GM18519 (cell line): Measurements from ENCODE around the gene ITPKB.

Source experiments
- ATAC-seq: cut with Tn5 transposase; IDR thresholded peaks from one replicate; pipeline ENCODE4 v1.9.1; 2021; ENCODE audit warnings: mild to moderate bottlenecking, moderate library complexity; ENCODE audit not compliant: unreplicated experiment, low FRiP score

Gene ITPKB

DNA sequence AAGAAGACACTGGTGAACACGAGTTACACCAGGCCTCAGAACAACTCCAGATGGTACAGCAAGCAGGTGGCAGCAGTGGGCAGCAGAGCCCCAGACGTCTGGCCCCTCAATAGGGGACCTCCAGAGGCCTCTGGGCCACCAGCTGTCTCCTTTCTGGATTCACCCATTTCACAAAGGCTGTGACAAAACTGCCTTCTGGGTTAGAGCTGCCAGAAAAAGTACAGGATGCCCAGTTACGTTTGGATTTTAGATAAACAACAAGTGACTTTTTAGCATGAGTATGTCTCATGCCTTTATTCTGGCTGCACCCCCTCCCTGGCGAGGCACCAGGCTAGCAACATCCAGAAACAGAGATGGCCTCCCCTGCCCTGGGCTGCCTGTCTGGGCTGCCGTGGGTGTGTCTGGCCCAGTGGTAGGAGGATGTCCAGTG, 30.1 kb downstream of the ITPKB start:
- ATAC-seq, result no peak

DNA sequence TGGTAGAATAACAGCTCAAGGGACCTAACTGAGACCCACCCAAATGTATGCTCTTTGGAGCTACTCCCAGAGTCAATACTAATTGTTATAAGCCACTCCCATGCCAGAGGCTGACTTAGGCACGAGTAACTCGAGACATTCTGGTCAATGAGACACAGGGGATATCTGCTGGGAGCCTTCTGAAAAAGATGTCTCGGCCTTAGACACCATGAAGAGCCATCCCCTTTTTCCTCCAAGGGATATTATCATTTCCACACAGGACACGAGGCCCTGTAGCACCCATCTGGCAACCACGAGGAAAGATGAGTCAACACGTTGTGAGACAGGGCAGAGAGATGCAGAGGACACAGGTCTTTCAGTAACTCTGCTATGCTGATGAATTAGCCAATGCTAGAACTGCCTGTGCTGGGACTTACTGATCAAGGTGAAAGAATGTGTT, 30.7 kb downstream of the ITPKB start:
- ATAC-seq, result no peak

DNA sequence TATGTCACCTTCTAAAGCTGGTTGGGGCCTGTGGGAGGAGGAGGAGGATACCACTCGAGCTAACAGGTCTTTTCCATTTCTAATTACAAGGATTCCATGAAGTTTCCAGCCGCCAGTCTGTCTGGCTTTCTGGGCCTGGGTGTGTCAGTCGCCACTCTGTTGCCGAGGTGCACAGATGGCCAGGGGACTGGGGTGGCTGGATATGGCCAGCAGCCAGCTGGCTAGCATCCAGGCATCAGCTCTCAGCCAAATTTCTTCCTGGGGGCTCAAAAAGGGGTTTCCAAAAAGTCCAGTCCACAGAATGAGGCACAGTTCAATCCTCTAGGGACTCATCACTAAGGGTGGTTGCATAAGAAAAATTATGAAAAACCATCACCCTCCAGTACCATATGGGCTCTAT, 32.4 kb downstream of the ITPKB start:
- no peak for ATAC-seq

DNA sequence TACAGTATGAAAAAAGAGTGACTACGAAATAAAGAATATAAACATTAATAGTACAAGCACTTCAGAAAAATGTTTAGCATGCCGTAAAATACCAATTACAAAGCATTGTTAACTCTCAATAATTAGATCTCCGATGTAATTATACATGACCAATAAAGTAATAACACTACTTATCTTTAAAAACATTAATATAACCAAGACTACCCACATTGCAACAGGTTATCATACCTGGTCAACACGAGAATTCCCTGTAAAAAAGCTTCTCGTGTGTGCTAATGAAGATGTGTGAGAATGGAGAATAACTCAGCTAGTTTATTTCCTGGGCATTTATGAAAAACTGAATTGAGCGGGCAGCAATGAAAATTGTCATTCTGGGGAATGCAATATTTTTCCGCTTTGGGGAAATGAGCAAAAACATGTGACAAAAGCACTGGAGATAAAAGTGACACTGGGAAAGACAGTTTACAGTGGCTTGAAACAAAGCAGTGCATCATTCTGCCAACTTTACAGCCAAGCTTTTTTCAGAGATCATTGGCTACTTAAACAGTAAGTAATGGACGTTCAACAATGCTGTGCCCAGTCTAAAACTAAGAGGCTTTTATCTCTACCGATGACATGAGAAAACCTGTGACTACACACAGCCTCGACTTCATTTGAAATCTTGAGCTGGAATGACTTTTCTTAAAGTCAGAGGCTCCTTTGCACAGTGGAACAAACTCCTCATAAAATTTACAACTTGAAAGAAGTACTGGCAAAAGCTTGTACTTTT, 34.7 kb downstream of the ITPKB start:
- ATAC-seq, result no peak

DNA sequence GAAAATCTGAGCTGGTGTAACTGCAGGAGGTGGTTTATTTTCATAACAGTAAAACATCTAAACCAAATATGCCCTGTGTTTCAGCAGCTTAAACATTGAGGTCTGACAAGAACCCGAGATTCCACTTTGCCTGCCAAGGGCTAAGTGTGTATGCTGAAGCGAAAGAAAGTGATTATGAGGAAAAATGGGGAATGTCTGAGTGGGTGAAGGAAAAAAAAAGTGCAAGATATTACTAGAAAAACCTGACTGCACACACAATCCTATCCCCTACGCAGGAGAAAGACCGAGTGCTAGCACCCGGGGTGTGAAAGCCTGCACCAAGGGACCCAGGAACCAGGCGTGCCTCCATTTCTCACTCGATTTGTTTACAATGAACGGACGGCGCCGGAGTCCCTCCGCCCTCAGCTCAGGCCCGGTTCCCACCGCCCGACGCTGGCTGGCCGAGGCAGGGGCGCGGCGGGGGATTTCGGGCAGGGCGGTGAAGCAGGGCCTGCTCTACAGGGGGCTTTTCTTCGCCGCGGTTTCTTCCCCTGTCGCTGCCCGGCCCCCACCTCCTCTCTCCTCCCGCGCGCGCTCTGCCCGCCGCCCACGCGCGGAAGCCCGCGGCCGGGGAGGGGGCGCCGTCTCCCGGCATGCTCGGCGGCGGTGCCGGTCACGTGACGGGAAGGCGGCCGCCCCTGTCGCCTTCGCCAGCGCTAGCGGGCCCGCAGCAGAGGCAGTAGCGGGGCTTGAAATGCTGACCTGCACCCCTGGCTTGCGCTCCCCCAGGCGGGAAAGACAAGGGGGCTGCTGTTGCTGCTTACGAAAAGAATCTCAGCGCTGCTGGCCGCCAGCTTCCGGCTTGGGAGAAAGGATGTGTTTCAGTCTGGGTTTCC, 35.9 kb downstream of the ITPKB start:
- peak; percentile 39 for ATAC-seq

DNA sequence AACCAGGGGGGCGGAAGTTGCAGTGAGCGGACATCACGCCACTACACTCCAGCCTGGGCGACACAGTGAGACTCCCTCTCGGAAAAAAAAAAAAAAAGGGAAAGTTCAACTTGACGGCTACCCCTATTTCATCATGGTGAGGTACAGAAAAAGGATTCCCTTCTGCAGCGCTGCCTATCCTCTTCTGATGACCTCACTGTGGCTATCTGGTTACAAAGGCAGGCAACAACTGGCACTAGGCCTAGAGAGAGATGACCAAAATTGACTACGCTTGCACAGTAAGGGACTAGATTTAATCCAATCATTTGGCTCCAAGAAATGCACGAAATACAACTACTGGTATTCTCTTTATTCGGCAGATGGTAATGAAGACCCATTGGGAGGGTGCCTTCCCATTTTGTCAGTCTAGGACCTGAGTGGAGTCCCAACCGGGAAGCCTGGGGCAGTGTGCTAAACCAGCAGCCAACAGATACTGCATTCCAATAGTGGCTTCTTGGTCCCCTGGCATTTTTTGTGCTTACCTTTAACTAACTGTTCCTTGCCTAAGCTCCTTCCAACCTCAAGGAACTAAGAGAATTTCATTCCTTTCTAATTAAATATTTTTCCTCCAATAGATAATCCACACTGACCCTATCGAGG, 36.6 kb downstream of the ITPKB start:
- ATAC-seq, result no peak

DNA sequence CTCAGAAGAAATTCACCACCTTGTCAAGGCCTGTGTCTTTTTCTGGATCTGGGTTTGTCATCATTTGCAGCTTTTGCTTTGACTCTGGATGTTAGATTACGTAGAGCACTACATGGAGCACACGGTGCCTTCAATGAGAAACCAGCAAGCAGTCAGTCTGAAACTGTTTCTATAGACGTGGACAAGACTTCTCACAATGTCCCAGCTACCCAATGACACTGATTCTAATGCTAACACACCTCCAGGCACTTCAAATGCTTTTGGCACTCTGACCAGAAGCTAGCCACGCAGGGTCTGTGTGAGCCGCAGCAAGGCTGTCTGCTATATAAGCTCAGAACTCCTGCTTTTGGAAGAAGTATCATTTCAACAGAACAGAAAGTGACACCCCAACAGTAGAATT, 38.2 kb downstream of the ITPKB start:
- ATAC-seq, result no peak

DNA sequence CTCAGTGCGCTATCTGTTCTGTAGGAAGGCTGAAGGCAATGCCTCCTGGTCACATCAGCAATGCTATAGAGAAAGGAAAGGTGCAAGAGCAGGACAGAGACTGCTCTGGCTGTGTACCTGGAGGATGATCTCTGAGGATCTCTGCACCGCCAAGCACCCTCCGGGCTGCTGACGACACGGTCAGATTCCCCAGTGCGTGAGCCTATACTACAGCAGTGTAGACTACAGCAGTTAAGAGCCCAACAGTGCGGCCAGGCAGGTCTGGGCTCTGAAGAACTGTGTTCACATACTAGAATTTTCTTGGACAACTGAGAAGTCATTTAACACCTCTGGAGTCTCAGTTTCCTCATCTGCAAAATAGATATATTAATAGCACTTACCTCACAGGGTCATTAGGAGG, 39.9 kb downstream of the ITPKB start:
- no peak for ATAC-seq

DNA sequence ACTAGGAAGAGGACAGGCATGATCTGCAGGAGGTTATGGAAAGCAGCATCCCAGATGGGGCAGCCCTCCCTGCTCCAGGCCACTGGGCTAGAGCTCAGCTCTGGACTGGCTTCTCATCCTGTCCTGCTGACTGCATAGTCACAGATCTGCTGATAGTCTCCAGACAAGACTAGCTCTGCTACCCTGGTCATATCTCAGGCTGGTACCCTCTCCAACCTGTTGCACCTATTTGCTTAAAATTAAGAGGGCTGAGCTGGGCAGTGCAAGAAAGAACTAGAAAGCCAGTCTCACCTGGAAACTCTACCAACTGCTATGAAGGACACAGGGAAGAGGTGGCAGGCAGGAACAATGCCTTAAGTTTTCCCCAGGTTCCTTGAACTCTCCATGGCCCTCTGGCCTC, 40.4 kb downstream of the ITPKB start:
- ATAC-seq, result no peak

DNA sequence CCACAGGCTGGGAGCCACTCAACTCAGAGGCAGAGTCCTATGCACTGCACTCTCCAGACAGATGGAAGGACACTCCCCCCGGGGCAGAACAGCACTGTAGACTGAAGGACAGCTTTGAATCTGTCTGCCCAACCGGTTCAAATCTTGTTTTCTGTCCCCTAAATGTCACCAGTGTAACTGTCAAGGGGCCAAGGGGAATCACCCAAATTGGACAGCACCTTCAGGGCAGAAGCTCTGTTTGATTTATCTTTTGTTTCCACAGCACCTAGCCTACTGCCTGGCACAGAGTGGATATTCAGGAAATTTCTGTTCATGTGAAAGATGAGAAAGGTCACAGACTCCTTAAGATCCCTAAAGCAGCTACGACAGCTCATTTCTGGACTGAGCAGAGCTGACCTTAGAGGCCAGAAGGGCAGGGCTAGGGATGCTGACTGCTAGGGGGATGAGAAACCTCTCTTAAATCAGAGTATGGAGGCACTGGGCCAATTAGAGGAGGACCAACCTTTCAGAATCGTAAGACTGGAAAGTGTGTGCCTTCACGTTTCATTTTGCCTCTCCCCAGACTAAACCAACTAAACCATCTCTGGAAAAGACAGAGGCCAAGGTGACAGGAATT, 41.0 kb downstream of the ITPKB start:
- no peak for ATAC-seq

DNA sequence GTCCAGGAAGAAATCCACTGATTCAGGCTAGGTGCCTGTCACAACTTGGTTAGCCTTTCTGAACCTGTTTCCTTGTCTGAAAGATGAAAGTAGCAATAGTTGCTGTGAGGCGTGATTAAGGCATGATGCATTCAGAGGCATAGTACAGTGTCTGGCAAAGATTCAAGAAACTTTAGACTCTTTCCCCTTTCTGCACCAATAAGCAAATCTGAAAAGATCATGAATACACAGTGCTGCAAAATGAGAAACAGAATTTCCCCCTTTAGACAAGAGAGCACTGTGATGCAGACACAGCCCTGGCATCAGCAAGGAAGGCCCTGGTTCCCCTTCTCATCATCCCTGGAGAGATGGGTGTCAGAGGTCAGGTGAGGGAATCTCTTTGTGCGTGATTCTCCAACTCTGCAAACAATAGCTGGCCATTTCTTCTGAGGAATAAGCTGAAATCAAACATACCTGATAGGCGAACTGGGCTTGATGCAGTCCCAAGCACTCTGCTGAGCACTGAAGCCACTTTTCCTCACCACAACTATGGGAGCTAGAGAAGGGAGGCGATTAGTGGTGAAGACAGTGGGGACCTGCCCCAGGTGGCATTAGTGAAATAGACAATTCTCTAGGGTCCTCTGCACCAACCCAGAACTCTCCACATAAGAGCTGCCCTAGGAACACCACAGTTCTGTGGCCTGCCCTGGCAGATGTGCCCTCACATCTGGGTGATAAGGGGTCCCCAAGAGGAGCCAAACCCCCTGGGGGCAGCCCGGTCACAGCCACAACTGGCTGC, 41.7 kb downstream of the ITPKB start:
- peak; percentile 42 for ATAC-seq

DNA sequence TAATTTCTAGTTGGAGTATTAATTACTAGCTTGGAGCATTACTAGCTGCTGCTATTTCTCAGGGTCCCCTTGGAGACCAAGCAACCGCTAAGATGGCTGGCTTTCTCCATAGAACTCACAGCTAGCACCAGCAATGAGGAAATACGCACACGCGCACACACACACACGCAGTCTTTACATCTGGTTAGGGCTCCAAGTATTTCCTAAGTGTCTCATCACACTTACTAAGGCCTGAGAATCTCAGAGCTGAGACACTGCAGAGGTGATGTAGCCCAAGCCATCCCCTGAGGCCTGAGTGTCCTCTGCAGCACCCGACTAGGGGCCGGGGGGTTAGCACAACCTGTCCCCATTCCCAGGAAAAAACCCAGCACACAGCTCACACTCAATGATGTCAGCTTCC, 42.5 kb downstream of the ITPKB start:
- no peak for ATAC-seq

DNA sequence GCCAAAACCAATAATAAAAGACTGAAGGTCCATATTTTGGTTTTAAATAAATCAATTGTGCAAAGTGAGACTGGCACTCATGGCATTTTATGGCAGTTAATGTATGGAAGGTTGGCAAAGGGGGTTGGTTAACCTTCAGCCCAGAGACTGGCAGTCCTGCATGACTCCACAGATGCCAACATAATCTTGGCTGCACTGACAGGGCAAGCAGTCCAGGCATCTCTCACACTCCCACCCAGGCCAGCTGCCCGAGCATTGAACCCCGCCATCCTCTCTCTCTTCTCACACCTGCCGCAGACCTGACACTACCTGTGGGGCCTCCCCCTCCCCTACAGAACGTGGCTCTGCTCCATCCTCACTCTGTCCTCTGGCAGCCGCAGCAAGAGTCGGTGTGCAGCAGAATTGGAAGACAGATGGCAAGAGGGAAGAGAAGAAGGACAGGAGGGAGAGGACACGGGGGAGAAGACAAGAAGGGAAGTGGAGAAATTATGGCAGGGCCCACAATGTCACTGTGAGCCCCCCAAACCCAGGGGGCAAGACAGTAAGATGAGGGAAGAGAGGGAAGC, 43.7 kb downstream of the ITPKB start:
- ATAC-seq, result no peak

DNA sequence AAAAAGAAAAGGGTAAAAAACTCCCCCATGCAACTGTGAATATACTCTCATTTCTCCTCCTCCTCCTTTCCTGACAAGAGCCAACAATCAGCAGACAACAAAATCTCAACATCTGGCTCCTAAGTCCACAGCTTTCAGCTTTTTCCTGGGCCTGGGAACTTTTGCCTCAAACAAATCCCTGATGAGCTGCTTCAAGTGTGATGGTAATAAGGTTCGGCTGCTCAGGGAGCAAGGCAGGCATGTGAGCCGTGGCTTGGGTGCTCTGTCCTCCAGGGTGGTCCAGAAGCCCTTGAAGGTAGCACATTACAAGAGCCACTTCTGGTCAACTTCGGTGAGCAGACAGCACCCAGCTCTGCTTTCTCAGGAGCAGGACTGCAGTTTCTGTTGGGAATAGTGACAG, 46.3 kb downstream of the ITPKB start:
- ATAC-seq, result no peak

DNA sequence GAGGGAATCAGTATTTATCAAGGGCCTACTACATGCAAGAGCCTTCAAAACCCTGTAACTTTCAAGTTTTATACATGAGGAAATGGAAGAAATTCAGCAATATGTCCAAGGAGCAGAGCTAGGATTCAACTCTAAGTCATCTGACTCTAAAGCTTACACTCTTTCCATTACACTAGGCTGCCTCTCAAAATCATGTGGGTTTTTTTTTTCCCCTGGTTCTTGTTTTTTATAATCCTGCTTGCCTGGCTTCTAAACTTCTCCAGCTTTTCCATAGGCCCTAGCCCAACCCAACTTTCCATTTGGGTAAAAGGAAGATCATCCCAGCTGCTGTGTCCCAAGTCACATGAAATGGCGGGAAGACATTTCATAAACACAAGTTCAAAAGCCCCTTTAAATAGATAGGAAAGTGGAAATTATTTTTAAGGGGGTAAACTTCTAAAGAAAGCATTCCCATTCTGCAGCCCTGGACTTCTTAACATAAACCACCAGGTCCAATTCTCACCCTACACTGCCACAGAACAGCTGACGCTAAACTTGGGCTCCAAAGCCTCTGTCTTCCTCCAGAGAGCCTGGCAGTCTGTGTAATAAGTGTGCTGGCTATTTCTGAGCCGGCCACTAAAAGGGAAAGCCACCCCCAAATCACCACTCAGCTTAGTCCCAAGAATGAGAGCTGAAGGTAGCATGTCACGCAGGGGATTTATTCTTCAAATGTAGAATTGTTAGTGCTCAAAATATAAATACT, 46.9 kb downstream of the ITPKB start:
- ATAC-seq, result no peak

DNA sequence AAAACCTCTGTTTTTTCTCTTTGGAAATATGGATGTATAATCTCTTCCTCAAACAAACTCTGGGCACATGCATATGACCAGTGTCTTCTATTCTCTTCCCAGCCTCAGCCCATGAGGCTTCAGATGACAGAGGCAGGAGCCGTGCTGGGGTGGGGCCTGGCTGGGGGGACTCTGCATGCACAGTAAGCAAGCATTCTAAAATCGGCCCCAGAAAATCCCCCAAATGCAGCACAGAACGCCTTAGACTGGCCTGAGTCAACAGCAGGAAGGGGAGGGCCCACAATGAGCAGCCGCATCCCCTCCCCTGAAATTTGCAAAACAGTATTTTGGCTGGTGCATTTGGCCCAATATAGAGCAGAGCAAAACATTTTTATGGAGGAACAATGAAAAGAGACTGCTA, 47.8 kb downstream of the ITPKB start:
- peak; percentile 38 for ATAC-seq

DNA sequence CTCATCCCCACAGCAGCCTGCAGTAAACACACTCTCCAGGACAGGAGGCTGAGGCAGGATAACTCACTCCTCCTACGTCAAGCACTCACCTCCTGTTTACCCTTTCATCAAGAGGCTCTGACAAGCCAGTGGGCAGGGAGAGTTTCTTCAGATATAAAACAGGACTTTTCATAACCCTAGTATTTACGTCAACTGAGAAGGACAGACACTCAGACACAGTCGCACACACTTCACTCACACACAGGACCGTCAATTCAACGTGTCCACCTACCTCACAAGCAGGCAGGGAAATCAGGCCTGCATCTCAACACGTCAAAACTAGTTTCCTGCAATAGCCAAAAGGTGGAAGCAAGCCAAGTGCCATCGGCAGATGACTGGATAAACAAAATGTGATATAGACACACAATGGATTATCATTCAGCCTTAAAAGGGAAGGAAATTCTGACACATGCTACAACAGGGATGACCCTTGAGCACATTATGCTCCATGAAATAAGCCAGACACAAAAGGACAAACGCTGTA, 48.6 kb downstream of the ITPKB start:
- ATAC-seq, result no peak

DNA sequence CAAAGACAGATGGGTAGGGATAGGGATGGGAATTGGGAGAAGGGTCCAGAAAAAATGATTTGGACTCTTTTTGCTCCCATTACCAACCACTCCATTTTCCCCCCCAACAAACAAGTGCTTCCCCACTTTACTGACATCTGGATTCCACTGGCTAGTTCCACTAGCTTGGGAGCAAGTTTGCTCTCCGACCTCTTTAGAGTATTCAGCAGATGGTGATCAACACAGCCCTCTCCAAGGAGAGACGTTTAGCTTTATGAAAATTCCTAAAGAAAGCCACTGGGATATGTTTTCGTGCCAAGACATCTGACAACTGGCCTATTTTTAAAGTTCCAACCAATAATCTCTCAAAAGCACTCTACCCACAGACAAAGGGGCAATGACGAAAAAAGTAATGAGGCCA, 50.3 kb downstream of the ITPKB start:
- no peak for ATAC-seq
